Thyroid gland (tissue), 4 donors: ENCODE data around the gene CCL8.

Experiments used
- CTCF ChIP-seq, 6 experiments: fragments of 200-600 bp in 3 of 6; fragments of 450-650 bp in 3 of 6; sonication (generic) in 3 of 6; IDR thresholded peaks; one replicate each; pipeline ENCODE4 v1.5.1; 2016 to 2019; ENCODE audit warnings: antibody characterized with exemption in 6 of 6, mild to moderate bottlenecking in 2 of 6, inconsistent platforms in 1 of 6, moderate library complexity in 1 of 6
- POLR2A ChIP-seq, 2 donors: fragments of 450-650 bp; IDR thresholded peaks; one replicate each; pipeline ENCODE4 v1.6.1; 2017; ENCODE audit warnings: antibody characterized with exemption in 2 of 2, mild to moderate bottlenecking in 2 of 2, moderate library complexity in 1 of 2

GRCh38 chr17:34299956-34300577 is 19.2 kb upstream of the CCL8 start:
- no peak for TF ChIP-seq CTCF (IDR thresholded peaks at IDR 0.05)
- no peak for TF ChIP-seq POLR2A (IDR thresholded peaks at IDR 0.05)
